ENCODE measurements around the gene SAP30L.

DNA sequence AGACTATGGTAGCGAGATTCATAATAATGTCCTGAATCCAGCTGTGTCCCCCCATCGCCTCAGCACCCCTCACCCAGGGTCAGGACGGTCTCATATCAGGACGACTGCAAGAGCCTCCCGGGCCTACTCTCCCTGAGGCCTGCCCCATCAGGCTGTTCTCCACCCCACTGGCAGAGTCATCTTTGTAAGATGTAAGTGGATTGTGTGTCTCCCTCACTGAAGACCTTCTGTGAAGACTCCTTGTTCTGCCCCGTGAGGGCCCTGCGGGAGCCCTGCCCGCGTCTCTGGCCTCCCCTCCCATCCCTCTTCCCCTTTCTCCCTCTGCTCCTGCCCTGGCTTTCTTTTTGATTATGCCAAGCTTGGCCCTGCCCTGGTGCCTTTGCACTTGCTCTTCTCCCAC is 43.9 kb upstream of the SAP30L start:
- TF ChIP-seq, protein P1, sequence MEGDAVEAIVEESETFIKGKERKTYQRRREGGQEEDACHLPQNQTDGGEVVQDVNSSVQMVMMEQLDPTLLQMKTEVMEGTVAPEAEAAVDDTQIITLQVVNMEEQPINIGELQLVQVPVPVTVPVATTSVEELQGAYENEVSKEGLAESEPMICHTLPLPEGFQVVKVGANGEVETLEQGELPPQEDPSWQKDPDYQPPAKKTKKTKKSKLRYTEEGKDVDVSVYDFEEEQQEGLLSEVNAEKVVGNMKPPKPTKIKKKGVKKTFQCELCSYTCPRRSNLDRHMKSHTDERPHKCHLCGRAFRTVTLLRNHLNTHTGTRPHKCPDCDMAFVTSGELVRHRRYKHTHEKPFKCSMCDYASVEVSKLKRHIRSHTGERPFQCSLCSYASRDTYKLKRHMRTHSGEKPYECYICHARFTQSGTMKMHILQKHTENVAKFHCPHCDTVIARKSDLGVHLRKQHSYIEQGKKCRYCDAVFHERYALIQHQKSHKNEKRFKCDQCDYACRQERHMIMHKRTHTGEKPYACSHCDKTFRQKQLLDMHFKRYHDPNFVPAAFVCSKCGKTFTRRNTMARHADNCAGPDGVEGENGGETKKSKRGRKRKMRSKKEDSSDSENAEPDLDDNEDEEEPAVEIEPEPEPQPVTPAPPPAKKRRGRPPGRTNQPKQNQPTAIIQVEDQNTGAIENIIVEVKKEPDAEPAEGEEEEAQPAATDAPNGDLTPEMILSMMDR (IDR thresholded peaks at IDR 0.05): no peak
- TF ChIP-seq POLR2A (IDR thresholded peaks at IDR 0.05): no peak
- no peak for TF ChIP-seq EP300 (IDR thresholded peaks at IDR 0.05)
